Measurements from ENCODE around the gene PLCH2.

DNA sequence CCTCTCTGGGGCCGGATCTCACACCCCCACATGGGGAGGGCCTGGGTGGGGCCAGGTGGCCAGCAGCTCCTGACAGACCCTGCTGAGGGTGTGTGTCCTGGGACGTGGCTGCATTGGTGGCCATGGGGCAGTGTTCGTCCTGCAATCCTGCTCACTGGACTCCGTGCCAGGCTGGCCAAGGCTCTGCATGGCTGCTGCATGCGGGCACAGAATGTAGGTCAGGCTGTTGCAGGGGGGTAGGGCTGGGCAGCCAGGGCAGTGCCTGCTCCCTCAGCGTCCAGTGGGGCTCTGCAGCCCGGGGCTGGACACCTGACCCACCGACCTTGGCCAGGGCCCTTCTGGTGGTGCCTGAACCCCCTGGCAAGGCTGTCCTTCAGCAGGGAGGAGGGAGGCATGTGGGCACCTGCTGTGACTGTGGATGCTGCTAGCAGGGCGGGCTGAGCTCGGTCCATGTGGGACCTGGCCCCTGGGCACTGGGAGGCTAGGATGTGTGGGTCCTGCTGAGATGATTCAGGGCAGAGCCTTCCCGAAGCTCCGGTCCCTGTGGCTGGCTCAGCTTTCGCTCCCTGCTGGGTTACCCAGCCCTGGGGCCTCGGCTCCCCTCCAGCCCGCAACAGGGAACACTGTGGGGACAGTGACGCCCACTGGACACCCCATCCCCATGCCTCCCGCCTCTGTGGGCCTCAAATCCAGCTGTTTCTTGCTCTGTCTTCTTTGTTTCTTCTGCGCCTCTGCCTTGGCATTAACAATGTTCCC is 14.9 kb upstream of the PLCH2 start:
- TF ChIP-seq, protein P1, sequence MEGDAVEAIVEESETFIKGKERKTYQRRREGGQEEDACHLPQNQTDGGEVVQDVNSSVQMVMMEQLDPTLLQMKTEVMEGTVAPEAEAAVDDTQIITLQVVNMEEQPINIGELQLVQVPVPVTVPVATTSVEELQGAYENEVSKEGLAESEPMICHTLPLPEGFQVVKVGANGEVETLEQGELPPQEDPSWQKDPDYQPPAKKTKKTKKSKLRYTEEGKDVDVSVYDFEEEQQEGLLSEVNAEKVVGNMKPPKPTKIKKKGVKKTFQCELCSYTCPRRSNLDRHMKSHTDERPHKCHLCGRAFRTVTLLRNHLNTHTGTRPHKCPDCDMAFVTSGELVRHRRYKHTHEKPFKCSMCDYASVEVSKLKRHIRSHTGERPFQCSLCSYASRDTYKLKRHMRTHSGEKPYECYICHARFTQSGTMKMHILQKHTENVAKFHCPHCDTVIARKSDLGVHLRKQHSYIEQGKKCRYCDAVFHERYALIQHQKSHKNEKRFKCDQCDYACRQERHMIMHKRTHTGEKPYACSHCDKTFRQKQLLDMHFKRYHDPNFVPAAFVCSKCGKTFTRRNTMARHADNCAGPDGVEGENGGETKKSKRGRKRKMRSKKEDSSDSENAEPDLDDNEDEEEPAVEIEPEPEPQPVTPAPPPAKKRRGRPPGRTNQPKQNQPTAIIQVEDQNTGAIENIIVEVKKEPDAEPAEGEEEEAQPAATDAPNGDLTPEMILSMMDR (IDR thresholded peaks at IDR 0.05; ENCODE audit: borderline replicate concordance, extremely low read depth, low read length, poor library complexity, severe bottlenecking), result no peak
- TF ChIP-seq EZH2 (IDR thresholded peaks at IDR 0.05; ENCODE audit: borderline replicate concordance, low read depth, low read length, severe bottlenecking), result no peak

Measured in DND-41 (cell line).